Lung (tissue), 12 donors: ENCODE results near the gene PLEKHA3. TPM values are rescaled to one million over a fixed set of nuclear protein-coding genes. Genes with fewer than 3 reads are reported as not detected.

Source experiments
- ATAC-seq: fragments of 200-7000 bp; cut with Tn5 transposase; one replicate; pipeline ENCODE4 v1.9.1; 2020; ENCODE audit warnings: moderate number of reproducible peaks; ENCODE audit not compliant: insufficient read depth, low FRiP score
- DNase-seq, 3 donors: peaks; one replicate each; pipeline ENCODE4 v3.0.0-alpha.2; 2013 to 2017
- H3K27ac ChIP-seq, 2 donors: one replicate each; pipeline ENCODE4 v1.5.1; 2013; ENCODE audit warnings: mild to moderate bottlenecking in 2 of 2, moderate library complexity in 2 of 2, control low read depth in 1 of 2, inconsistent platforms in 1 of 2, low read depth in 1 of 2, low read length in 1 of 2
- H3K27me3 ChIP-seq, 3 donors: one replicate each; pipeline ENCODE4 v1.5.1; 2013; ENCODE audit warnings: low read length in 2 of 3; ENCODE audit not compliant: control insufficient read depth in 3 of 3, insufficient read depth in 3 of 3
- H3K36me3 ChIP-seq, 4 donors: one replicate each; pipeline ENCODE4 v1.5.1; 2013; ENCODE audit warnings: low read length in 4 of 4, mild to moderate bottlenecking in 1 of 4, moderate library complexity in 1 of 4; ENCODE audit not compliant: control insufficient read depth in 4 of 4, insufficient read depth in 4 of 4
- H3K4me1 ChIP-seq, 5 donors: one replicate each; pipeline ENCODE4 v1.5.1; 2013; ENCODE audit warnings: low read length in 5 of 5, mild to moderate bottlenecking in 2 of 5, moderate library complexity in 1 of 5; ENCODE audit not compliant: control insufficient read depth in 5 of 5, insufficient read depth in 5 of 5
- H3K4me3 ChIP-seq: one replicate; pipeline ENCODE4 v1.5.1; 2013; ENCODE audit warnings: mild to moderate bottlenecking, control low read depth, moderate library complexity
- H3K9ac ChIP-seq, 2 donors: one replicate each; pipeline ENCODE4 v1.5.1; 2013; ENCODE audit warnings: low read length in 2 of 2, control low read depth in 1 of 2; ENCODE audit not compliant: insufficient read depth in 1 of 2
- H3K9me3 ChIP-seq, 4 donors: one replicate each; pipeline ENCODE4 v1.5.1; 2013; ENCODE audit warnings: low read length in 3 of 4, mild to moderate bottlenecking in 1 of 4, moderate library complexity in 1 of 4; ENCODE audit not compliant: control insufficient read depth in 4 of 4, insufficient read depth in 3 of 4
- CTCF ChIP-seq: IDR thresholded peaks from 2 replicates; pipeline ENCODE4 v1.5.1; 2012; ENCODE audit warnings: mild to moderate bottlenecking; ENCODE audit errors: control extremely low read depth, extremely low read depth
- WGBS, 2 donors: extraction: QIAGEN DNeasy Blood & Tissue Kit; methylation state at CpG; one replicate each; pipeline ENCODE4 v1.1.7; 2013; 5-methylcytosine and 5-hydroxymethylcytosine counted together
- polyA plus RNA-seq, 2 donors: library from polyadenylated mRNA; stranded (reverse); fragments of 200-250 nt; gene quantifications; one replicate each; pipeline ENCODE4 v1.2.1, GENCODE V29; 2013
- total RNA-seq, 2 donors: library from RNA; depleted of rRNA in 1 of 2; stranded (reverse); fragments of >200 nt in 1 of 2; gene quantifications; one replicate each; pipeline ENCODE4 v1.2.1, GENCODE V29; 2014 to 2021
- donor health status: control.
- donor health status: control.
- donor health status: Bipolar disorder and iron deficiency.
- donor health status: healthy.
- donor health status: DM: yes; HTN: yes; CAD: no.

Gene PLEKHA3
- total and polyA plus RNA-seq, 4 donors = 2.8 to 23.7 (median 12.3) TPM

DNA sequence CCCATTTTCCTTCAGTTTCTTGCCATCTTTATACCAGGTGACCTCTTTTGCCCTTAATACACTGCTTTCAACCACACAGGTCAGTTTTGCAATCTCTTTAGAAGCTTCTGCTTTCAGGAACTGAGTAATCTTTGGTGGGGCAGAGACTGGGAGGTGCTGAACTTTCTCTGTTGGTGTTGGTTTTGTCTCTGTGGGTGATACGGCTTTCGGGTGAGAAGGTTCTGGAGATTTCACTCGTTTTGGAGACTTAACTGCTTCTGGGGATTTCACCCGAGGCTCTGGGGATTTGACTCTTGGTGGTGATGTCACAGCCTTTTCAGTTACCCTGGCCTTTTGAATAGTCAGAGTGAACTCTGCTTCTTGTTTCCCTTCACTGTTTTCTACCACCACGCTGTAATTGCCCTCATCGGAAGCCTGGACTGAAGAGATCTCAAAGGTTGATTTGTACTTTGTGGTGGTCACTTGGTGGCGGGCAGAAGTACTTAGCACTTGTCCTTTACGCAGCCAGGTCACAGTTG, 50.4 kb downstream of the PLEKHA3 start:
- no peaks in the 10 kb centered on the region for H3K9me3 ChIP-seq
- WGBS, 2 donors = 29 to 70% methylated on average over 8 of the region's 8 CpGs
- H3K27me3 ChIP-seq = no peaks in the 10 kb centered on the region
- no peaks in the 10 kb centered on the region for H3K4me1 ChIP-seq
- peaks cover 6 to 60% (median 11%) of the 10 kb centered on the region in 4 donors for H3K36me3 ChIP-seq
- ATAC-seq (peak; percentile 33), DNase-seq (no peak)
- TF ChIP-seq CTCF = no peak
- H3K4me3 ChIP-seq = no peak overlapping the region
- H3K9ac ChIP-seq = no peak overlapping the region
- H3K27ac ChIP-seq = peak overlapping the region in 1 of 2 donors; percentile 63

DNA sequence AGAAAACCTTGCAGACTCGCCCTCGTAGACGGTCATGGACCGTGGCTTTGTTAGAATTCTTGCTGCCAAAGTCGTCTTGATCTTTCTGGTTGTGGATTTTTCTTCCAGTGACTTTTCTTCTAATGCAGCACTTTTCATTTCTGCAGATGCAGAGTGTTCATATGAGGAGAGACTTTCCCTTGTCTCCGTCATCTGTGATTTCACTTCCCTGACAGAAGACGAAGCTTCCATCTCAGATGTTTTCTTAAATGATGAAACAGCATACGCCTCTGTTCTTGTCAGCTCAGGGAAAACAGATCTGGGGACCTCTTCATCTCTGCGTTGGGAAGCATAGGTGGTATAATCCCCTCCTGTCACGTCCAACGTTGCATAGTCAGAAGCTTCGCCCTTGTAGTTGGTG, 50.9 kb downstream of the PLEKHA3 start:
- DNase-seq = no peak
- Histone ChIP-seq H3K4me1 (no peaks in the 10 kb centered on the region), H3K9me3 (no peaks in the 10 kb centered on the region), H3K9ac (no peak overlapping the region), H3K27me3 (no peaks in the 10 kb centered on the region), H3K27ac (peak overlapping the region in 1 of 2 donors; percentile 63), H3K36me3 (peaks cover 6 to 62% (median 11%) of the 10 kb centered on the region in 4 donors), H3K4me3 (no peak overlapping the region)
- no peak for TF ChIP-seq CTCF
- ATAC-seq = no peak
- 56 to 84% methylated on average over 12 of the region's 12 CpGs for WGBS, 2 donors

- Histone ChIP-seq H3K27me3 (no peaks in the 10 kb centered on the region), H3K27ac (no peak overlapping the region), H3K9ac (no peak overlapping the region), H3K9me3 (no peaks in the 10 kb centered on the region), H3K4me3 (no peak overlapping the region), H3K36me3 (peaks cover 24 to 70% (median 30%) of the 10 kb centered on the region in 4 donors), H3K4me1 (no peaks in the 10 kb centered on the region)
- no peak for DNase-seq
- TF ChIP-seq CTCF = no peak
- ATAC-seq = no peak
- WGBS, 2 donors = 95% methylated on average over 4 of the region's 4 CpGs
Observed at GRCh38 chr2:178536037-178536436, 55.8 kb downstream of the PLEKHA3 start.

DNA sequence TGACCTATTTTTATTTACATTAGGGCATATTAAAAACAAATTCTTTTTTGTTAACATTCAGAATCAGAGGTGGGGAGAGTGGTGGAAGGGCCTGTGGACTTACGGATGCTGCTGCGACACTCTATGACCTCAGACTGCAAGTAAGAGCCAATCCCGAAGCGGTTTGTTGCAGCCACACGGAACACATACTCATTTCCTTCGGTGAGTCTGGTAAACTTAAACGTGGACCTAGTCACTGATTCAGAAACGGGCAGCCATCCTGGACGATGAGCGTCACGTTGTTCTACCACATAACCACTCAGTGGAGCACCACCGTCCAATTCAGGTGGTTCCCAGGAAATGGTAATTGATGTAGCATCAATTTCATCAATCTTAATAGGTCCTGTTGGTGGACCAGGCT, 61.9 kb downstream of the PLEKHA3 start:
- WGBS, 2 donors = 92 to 96% methylated on average over 12 of the region's 12 CpGs

More for the DNA sequence above, 61.9 kb downstream of the PLEKHA3 start:
- Histone ChIP-seq H3K36me3 (peaks cover 17 to 69% (median 33%) of the 10 kb centered on the region in 4 donors), H3K4me3 (no peak overlapping the region), H3K27ac (no peak overlapping the region), H3K9me3 (peaks cover 0 to 2% (median 0%) of the 10 kb centered on the region in 4 donors), H3K27me3 (no peaks in the 10 kb centered on the region), H3K9ac (no peak overlapping the region), H3K4me1 (no peaks in the 10 kb centered on the region)
- no peak for ATAC-seq
- TF ChIP-seq CTCF = no peak
- DNase-seq = no peak
